AG04450 (cell line): Measurements from ENCODE around the gene PALLD. TPM values are rescaled to one million over a fixed set of nuclear protein-coding genes. Genes with fewer than 3 reads are reported as not detected.

ENCODE experiments used
- CTCF ChIA-PET: fragments of 300-600, 350-600 bp; formaldehyde crosslinking; extraction: SDS; loops from one replicate; lab custom pipeline; 2022; ENCODE audit warnings: antibody characterized with exemption, inconsistent platforms; lab: Charles Lee
- POLR2A ChIA-PET: fragments of 350-600 bp; formaldehyde crosslinking; extraction: SDS; loops from one replicate; lab custom pipeline; 2021; ENCODE audit warnings: antibody characterized with exemption, inconsistent platforms; lab: Yijun Ruan, JAX
- DNase-seq: peaks from one replicate; pipeline ENCODE4 v3.0.0-alpha.2; 2011; ENCODE audit warnings: low read depth, low spot score
- H3K27ac ChIP-seq: one replicate; pipeline ENCODE4 v1.5.1; 2012; ENCODE audit warnings: low read depth, low read length, control low read depth
- H3K27me3 ChIP-seq: one replicate; pipeline ENCODE4 v1.6.0; 2012; ENCODE audit warnings: low read length; ENCODE audit not compliant: control insufficient read depth, insufficient read depth
- H3K4me3 ChIP-seq: 2 replicates; pipeline ENCODE4 v1.5.1; 2011; ENCODE audit warnings: mild to moderate bottlenecking, low read depth, low read length, control low read depth
- H3K9me3 ChIP-seq: 2 replicates; pipeline ENCODE4 v1.5.1; 2012; ENCODE audit warnings: low read length; ENCODE audit not compliant: control insufficient read depth, insufficient read depth
- CTCF ChIP-seq: IDR thresholded peaks from 2 replicates; pipeline ENCODE4 v1.5.1; 2011; ENCODE audit warnings: low read depth, low read length, control low read depth, inconsistent platforms
- polyA plus RNA-seq: library from polyadenylated mRNA; depleted of rRNA; stranded (reverse); fragments of >200 nt; gene quantifications from 2 replicates; pipeline ENCODE4 v1.2.3, GENCODE V29; 2011

Gene PALLD
- polyA plus RNA-seq, 1 experiment = 159 TPM

- POLR2A ChIA-PET = interaction anchor here (0.8 kb wide), 1 partner anchor 139 kb away, joined by 3 read pairs; no protein-coding TSS in a partner anchor
- no peak for DNase-seq
- CTCF ChIA-PET = interaction anchor here (1.4 kb wide), 1 partner anchor 14 kb away, joined by 5 read pairs; no protein-coding TSS in a partner anchor
- TF ChIP-seq CTCF = no peak
- H3K4me3 ChIP-seq = no peak overlapping the region
- H3K9me3 ChIP-seq = no peaks in the 10 kb centered on the region
- H3K27me3 ChIP-seq = no peaks in the 10 kb centered on the region
- no peak overlapping the region for H3K27ac ChIP-seq
Observed at GRCh38 chr4:168528131-168528949, 31.5 kb downstream of the PALLD start.

- ChIA-PET CTCF (interaction anchor here (0.8 kb wide), 1 partner anchor 13 kb away, joined by 4 read pairs; no protein-coding TSS in a partner anchor), POLR2A (interaction anchor here (0.6 to 0.8 kb wide), 2 partner anchors 56 to 140 kb away, joined by 3 read pairs; no protein-coding TSS in a partner anchor)
- no peak overlapping the region for H3K4me3 ChIP-seq
- no peaks in the 10 kb centered on the region for H3K27me3 ChIP-seq
- DNase-seq = no peak
- H3K27ac ChIP-seq = no peak overlapping the region
- no peak for TF ChIP-seq CTCF
- H3K9me3 ChIP-seq = no peaks in the 10 kb centered on the region
Observed at GRCh38 chr4:168529257-168529656, 32.4 kb downstream of the PALLD start.

GRCh38 chr4:168531305-168531704, 34.5 kb downstream of the PALLD start:
- DNase-seq = no peak
- CTCF ChIA-PET = no interaction called here
- no peaks in the 10 kb centered on the region for H3K9me3 ChIP-seq
- POLR2A ChIA-PET = no interaction called here
- no peaks in the 10 kb centered on the region for H3K27me3 ChIP-seq
- TF ChIP-seq CTCF = no peak
- H3K27ac ChIP-seq = no peak overlapping the region
- no peak overlapping the region for H3K4me3 ChIP-seq

- Histone ChIP-seq H3K27ac (no peak overlapping the region), H3K27me3 (no peaks in the 10 kb centered on the region), H3K4me3 (no peak overlapping the region), H3K9me3 (no peaks in the 10 kb centered on the region)
- CTCF ChIA-PET = no interaction called here
- POLR2A ChIA-PET = no interaction called here
- no peak for TF ChIP-seq CTCF
- DNase-seq = no peak
Observed at GRCh38 chr4:168534535-168534934, 37.7 kb downstream of the PALLD start.

GRCh38 chr4:168535689-168536088, 38.8 kb downstream of the PALLD start:
- DNase-seq = no peak
- TF ChIP-seq CTCF = no peak
- ChIA-PET POLR2A (no interaction called here), CTCF (no interaction called here)
- no peak overlapping the region for H3K4me3 ChIP-seq
- H3K9me3 ChIP-seq = no peaks in the 10 kb centered on the region
- no peak overlapping the region for H3K27ac ChIP-seq
- no peaks in the 10 kb centered on the region for H3K27me3 ChIP-seq
